Neural cell (in vitro differentiated cells): Measurements from ENCODE around the gene NPAS3. TPM values are rescaled to one million over a fixed set of nuclear protein-coding genes. Genes with fewer than 3 reads are reported as not detected.

Experiments used
- H2AFZ ChIP-seq: fragments of 200-600, 300-800 bp; sonication (generic), shearing (Covaris generic); 2 replicates; pipeline ENCODE4 v1.6.0; 2014; ENCODE audit warnings: low read depth, mild to moderate bottlenecking, antibody characterized with exemption, low read length, moderate library complexity
- H3F3A ChIP-seq: fragments of 200-600 bp; shearing (Covaris generic); 2 replicates; pipeline ENCODE4 v1.6.1; 2016; ENCODE audit warnings: mild to moderate bottlenecking, moderate library complexity, mixed read lengths, antibody characterized with exemption, low read length; ENCODE audit not compliant: insufficient read depth, poor library complexity, severe bottlenecking
- H3K27ac ChIP-seq: fragments of 200-600, 300-800 bp; sonication (generic), shearing (Covaris generic); 2 replicates; pipeline ENCODE4 v1.5.1; 2014; ENCODE audit warnings: mild to moderate bottlenecking, low read length, moderate library complexity
- H3K27me3 ChIP-seq: fragments of 300-800, 200-600 bp; sonication (generic), shearing (Covaris generic); 2 replicates; pipeline ENCODE4 v1.6.0; 2014; ENCODE audit warnings: mild to moderate bottlenecking, low read depth, low read length, moderate library complexity; ENCODE audit not compliant: insufficient read depth
- H3K36me3 ChIP-seq: fragments of 300-800, 200-600 bp; sonication (generic), shearing (Covaris generic); 2 replicates; pipeline ENCODE4 v1.5.1; 2014; ENCODE audit warnings: mild to moderate bottlenecking, antibody characterized with exemption, low read length, moderate library complexity; ENCODE audit not compliant: insufficient read depth
- H3K4me2 ChIP-seq: fragments of 300-800, 200-600 bp; sonication (generic), shearing (Covaris generic); 2 replicates; pipeline ENCODE4 v1.6.0; 2014; ENCODE audit warnings: mild to moderate bottlenecking, low read length
- H3K4me3 ChIP-seq: fragments of 300-800, 200-600 bp; sonication (generic), shearing (Covaris generic); 2 replicates; pipeline ENCODE4 v1.5.1; 2014; ENCODE audit warnings: mild to moderate bottlenecking, low read length, moderate library complexity
- H3K79me2 ChIP-seq: fragments of 200-600 bp; shearing (Covaris generic); replicated peaks from 2 replicates; pipeline ENCODE4 v1.6.0; 2014; ENCODE audit warnings: mild to moderate bottlenecking, low read length, moderate library complexity; ENCODE audit not compliant: insufficient read depth
- H3K9ac ChIP-seq: fragments of 300-800, 200-600 bp; sonication (generic), shearing (Covaris generic); 2 replicates; pipeline ENCODE4 v1.6.1; 2016; ENCODE audit warnings: mild to moderate bottlenecking, low read length, mixed read lengths
- H3K9me2 ChIP-seq: fragments of 200-600 bp; shearing (Covaris generic); 2 replicates; pipeline ENCODE4 v1.6.1; 2016; ENCODE audit warnings: mild to moderate bottlenecking, low read length, mixed read lengths; ENCODE audit not compliant: insufficient read depth
- H3K9me3 ChIP-seq: fragments of 200-600, 300-800 bp; sonication (generic), shearing (Covaris generic); 2 replicates; pipeline ENCODE4 v1.6.1; 2016; ENCODE audit warnings: mild to moderate bottlenecking, mixed run types, low read length, moderate library complexity, mixed read lengths
- H4K20me1 ChIP-seq: fragments of 200-600 bp; shearing (Covaris generic); 2 replicates; pipeline ENCODE4 v1.6.1; 2016; ENCODE audit warnings: mild to moderate bottlenecking, mixed run types; ENCODE audit not compliant: insufficient read depth
- EP300 ChIP-seq: fragments of 450-650 bp; conservative IDR thresholded peaks from 2 replicates; pipeline ENCODE4 v1.6.1; 2014; ENCODE audit warnings: antibody characterized with exemption, mild to moderate bottlenecking, moderate library complexity; ENCODE audit not compliant: poor library complexity, severe bottlenecking
- EZH2 ChIP-seq: fragments of 200-600, 300-800 bp; shearing (Covaris generic), sonication (generic); IDR thresholded peaks from 2 replicates; pipeline ENCODE4 v1.6.1; 2014; ENCODE audit warnings: antibody characterized with exemption, low read length, borderline replicate concordance, mild to moderate bottlenecking; ENCODE audit not compliant: insufficient read depth, poor library complexity, severe bottlenecking
- MXI1 ChIP-seq: fragments of 450-650 bp; conservative IDR thresholded peaks from 2 replicates; pipeline ENCODE4 v1.6.1; 2014; ENCODE audit warnings: antibody characterized with exemption, mild to moderate bottlenecking; ENCODE audit not compliant: poor library complexity, severe bottlenecking
- POLR2AphosphoS5 ChIP-seq: IDR thresholded peaks from 2 replicates; pipeline ENCODE4 v1.6.1; 2012
- RAD21 ChIP-seq: fragments of 450-650 bp; conservative IDR thresholded peaks from 2 replicates; pipeline ENCODE4 v1.6.1; 2014; ENCODE audit warnings: antibody characterized with exemption, mild to moderate bottlenecking, moderate library complexity
- REST ChIP-seq: IDR thresholded peaks from 2 replicates; pipeline ENCODE4 v1.6.1; 2012; ENCODE audit warnings: borderline replicate concordance
- SMC3 ChIP-seq: fragments of 450-650 bp; conservative IDR thresholded peaks from 2 replicates; pipeline ENCODE4 v1.6.1; 2014; ENCODE audit warnings: antibody characterized with exemption, mild to moderate bottlenecking, moderate library complexity; ENCODE audit not compliant: poor library complexity
- TAF1 ChIP-seq: IDR thresholded peaks from 2 replicates; pipeline ENCODE4 v1.6.1; 2012; ENCODE audit warnings: low read depth
- polyA plus RNA-seq: library from polyadenylated mRNA; depleted of rRNA; stranded (reverse); fragments of >200 nt; gene quantifications from 2 replicates; pipeline ENCODE4 v1.2.3, GENCODE V29; 2014
- TF ChIP-seq, protein P1 (sequence below): fragments of 450-650 bp; IDR thresholded peaks from 2 replicates; pipeline ENCODE4 v1.5.1; 2014; ENCODE audit warnings: antibody characterized with exemption, mild to moderate bottlenecking, moderate library complexity; ENCODE audit not compliant: poor library complexity, severe bottlenecking

NPAS3 gene
- polyA plus RNA-seq, 1 donor from 2014 or later: 1.3 TPM

GRCh38 chr14:33065634-33066033 is 127.0 kb downstream of the NPAS3 start:
- no peaks in the 10 kb centered on the region for H3K36me3 ChIP-seq

DNA sequence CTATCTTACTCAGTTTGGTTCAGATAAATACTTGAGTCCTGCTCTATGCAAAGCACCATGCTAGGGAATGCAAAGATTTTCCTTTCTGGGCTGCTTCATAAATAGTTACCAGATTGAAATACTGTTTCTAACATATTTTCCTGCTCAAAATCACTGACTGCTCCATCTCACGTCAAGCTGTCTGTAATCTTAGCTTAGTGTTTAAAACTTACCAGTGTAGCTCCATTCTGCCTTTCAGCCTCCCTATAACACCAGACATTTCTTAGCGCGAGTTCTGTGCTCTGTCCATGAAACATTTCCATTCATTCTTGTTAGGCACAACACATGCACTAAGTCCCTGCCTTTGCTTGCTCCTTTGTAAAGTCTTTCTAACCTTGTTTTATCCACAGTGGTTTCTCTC is 129.4 kb downstream of the NPAS3 start:
- no peaks in the 10 kb centered on the region for H3K79me2 ChIP-seq
- TF ChIP-seq EP300 (no peak), MXI1 (no peak), POLR2AphosphoS5 (no peak), REST (no peak), EZH2 (no peak), TAF1 (no peak), RAD21 (no peak), SMC3 (no peak)
- TF ChIP-seq, protein P1, sequence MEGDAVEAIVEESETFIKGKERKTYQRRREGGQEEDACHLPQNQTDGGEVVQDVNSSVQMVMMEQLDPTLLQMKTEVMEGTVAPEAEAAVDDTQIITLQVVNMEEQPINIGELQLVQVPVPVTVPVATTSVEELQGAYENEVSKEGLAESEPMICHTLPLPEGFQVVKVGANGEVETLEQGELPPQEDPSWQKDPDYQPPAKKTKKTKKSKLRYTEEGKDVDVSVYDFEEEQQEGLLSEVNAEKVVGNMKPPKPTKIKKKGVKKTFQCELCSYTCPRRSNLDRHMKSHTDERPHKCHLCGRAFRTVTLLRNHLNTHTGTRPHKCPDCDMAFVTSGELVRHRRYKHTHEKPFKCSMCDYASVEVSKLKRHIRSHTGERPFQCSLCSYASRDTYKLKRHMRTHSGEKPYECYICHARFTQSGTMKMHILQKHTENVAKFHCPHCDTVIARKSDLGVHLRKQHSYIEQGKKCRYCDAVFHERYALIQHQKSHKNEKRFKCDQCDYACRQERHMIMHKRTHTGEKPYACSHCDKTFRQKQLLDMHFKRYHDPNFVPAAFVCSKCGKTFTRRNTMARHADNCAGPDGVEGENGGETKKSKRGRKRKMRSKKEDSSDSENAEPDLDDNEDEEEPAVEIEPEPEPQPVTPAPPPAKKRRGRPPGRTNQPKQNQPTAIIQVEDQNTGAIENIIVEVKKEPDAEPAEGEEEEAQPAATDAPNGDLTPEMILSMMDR: no peak
- H3K36me3 ChIP-seq: no peaks in the 10 kb centered on the region
- H3K27ac ChIP-seq: no peak overlapping the region
- H3K27me3 ChIP-seq: no peaks in the 10 kb centered on the region
- H3K9me2 ChIP-seq: no peaks in the 10 kb centered on the region
- no peaks in the 10 kb centered on the region for H4K20me1 ChIP-seq
- H3K4me3 ChIP-seq: no peak overlapping the region
- no peak overlapping the region for H3K4me2 ChIP-seq
- H3K9me3 ChIP-seq: no peaks in the 10 kb centered on the region
- no peak overlapping the region for H2AFZ ChIP-seq
- H3K9ac ChIP-seq: no peak overlapping the region
- no peaks in the 10 kb centered on the region for H3F3A ChIP-seq

More at GRCh38 chr14:33065634-33066033, 127.0 kb downstream of the NPAS3 start:
- Histone ChIP-seq H3K9me3 (no peaks in the 10 kb centered on the region), H3K9me2 (no peaks in the 10 kb centered on the region), H3K4me3 (no peak overlapping the region), H4K20me1 (no peaks in the 10 kb centered on the region), H3F3A (no peaks in the 10 kb centered on the region), H3K27me3 (no peaks in the 10 kb centered on the region), H3K9ac (no peak overlapping the region), H2AFZ (no peak overlapping the region), H3K27ac (no peak overlapping the region), H3K79me2 (no peaks in the 10 kb centered on the region), H3K4me2 (no peak overlapping the region)
- TF ChIP-seq EP300: peak; percentile 70
- peak; percentile 66 for TF ChIP-seq REST
- TF ChIP-seq, protein P1: no peak
- peak; percentile 21 for TF ChIP-seq MXI1
- peak; percentile 54 for TF ChIP-seq POLR2AphosphoS5
